Activated naive CD8-positive, alpha-beta T cell treated with anti-CD3 and anti-CD28 coated beads, Interleukin-2, amount 50 U/mL, for 24 hours (primary cell): ENCODE results near the gene CRYL1.

Source experiments
- ATAC-seq: fragments of 150-1000 bp; cut with Tn5 transposase; one replicate; pipeline ENCODE4 v1.10.0; 2021
- DNase-seq: peaks from one replicate; pipeline ENCODE4 v3.0.0; 2021
- H3K27ac Mint-ChIP-seq: one replicate; pipeline ENCODE4 v1.8.0; 2021; ENCODE audit warnings: mild to moderate bottlenecking, mixed read lengths
- H3K27me3 Mint-ChIP-seq: one replicate; pipeline ENCODE4 v1.8.0; 2021; ENCODE audit warnings: mixed read lengths
- H3K36me3 Mint-ChIP-seq: one replicate; pipeline ENCODE4 v1.8.0; 2021; ENCODE audit warnings: low read depth, mixed read lengths
- H3K4me1 Mint-ChIP-seq: one replicate; pipeline ENCODE4 v1.8.0; 2021; ENCODE audit warnings: mixed read lengths
- H3K4me3 Mint-ChIP-seq: one replicate; pipeline ENCODE4 v1.8.0; 2021; ENCODE audit warnings: mild to moderate bottlenecking, moderate library complexity, mixed read lengths
- H3K9me3 Mint-ChIP-seq: one replicate; pipeline ENCODE4 v1.8.0; 2021; ENCODE audit warnings: mixed read lengths

CRYL1 gene

GRCh38 chr13:20366056-20366455 lies 159.6 kb downstream of the CRYL1 start:
- Mint-ChIP-seq H3K9me3 (no peaks in the 10 kb centered on the region), H3K36me3 (no peaks in the 10 kb centered on the region), H3K4me3 (no peak overlapping the region), H3K27me3 (peaks cover 9% of the 10 kb centered on the region), H3K4me1 (no peaks in the 10 kb centered on the region), H3K27ac (no peak overlapping the region)
- ATAC-seq (no peak), DNase-seq (no peak)

GRCh38 chr13:20363603-20364002 lies 162.1 kb downstream of the CRYL1 start:
- ATAC-seq = no peak
- no peak overlapping the region for H3K4me3 Mint-ChIP-seq
- H3K27me3 Mint-ChIP-seq = peaks cover 2% of the 10 kb centered on the region
- no peaks in the 10 kb centered on the region for H3K36me3 Mint-ChIP-seq
- no peaks in the 10 kb centered on the region for H3K9me3 Mint-ChIP-seq
- DNase-seq = no peak
- H3K4me1 Mint-ChIP-seq = peaks cover 7% of the 10 kb centered on the region
- no peak overlapping the region for H3K27ac Mint-ChIP-seq

- H3K27me3 Mint-ChIP-seq = peaks cover 2% of the 10 kb centered on the region
- H3K4me1 Mint-ChIP-seq = peaks cover 10% of the 10 kb centered on the region
- ATAC-seq (no peak), DNase-seq (no peak)
- no peak overlapping the region for H3K4me3 Mint-ChIP-seq
- H3K9me3 Mint-ChIP-seq = no peaks in the 10 kb centered on the region
- H3K36me3 Mint-ChIP-seq = no peaks in the 10 kb centered on the region
- no peak overlapping the region for H3K27ac Mint-ChIP-seq
Measured at GRCh38 chr13:20363172-20363571, 162.5 kb downstream of the CRYL1 start.

GRCh38 chr13:20362484-20363041 lies 163.1 kb downstream of the CRYL1 start:
- ATAC-seq (no peak), DNase-seq (no peak)
- H3K9me3 Mint-ChIP-seq = no peaks in the 10 kb centered on the region
- H3K4me1 Mint-ChIP-seq = peaks cover 10% of the 10 kb centered on the region
- H3K4me3 Mint-ChIP-seq = no peak overlapping the region
- H3K27me3 Mint-ChIP-seq = peaks cover 2% of the 10 kb centered on the region
- H3K27ac Mint-ChIP-seq = no peak overlapping the region
- no peaks in the 10 kb centered on the region for H3K36me3 Mint-ChIP-seq

- H3K36me3 Mint-ChIP-seq = no peaks in the 10 kb centered on the region
- no peaks in the 10 kb centered on the region for H3K27me3 Mint-ChIP-seq
- H3K27ac Mint-ChIP-seq = no peak overlapping the region
- no peak for ATAC-seq
- H3K9me3 Mint-ChIP-seq = no peaks in the 10 kb centered on the region
- no peak for DNase-seq
- no peak overlapping the region for H3K4me3 Mint-ChIP-seq
- H3K4me1 Mint-ChIP-seq = peaks cover 10% of the 10 kb centered on the region
Measured at GRCh38 chr13:20360835-20361412, 164.7 kb downstream of the CRYL1 start.

- no peak for DNase-seq
- Mint-ChIP-seq H3K27ac (no peak overlapping the region), H3K9me3 (no peaks in the 10 kb centered on the region), H3K27me3 (no peaks in the 10 kb centered on the region), H3K36me3 (no peaks in the 10 kb centered on the region), H3K4me1 (peaks cover 10% of the 10 kb centered on the region), H3K4me3 (no peak overlapping the region)
- ATAC-seq = no peak
Measured at GRCh38 chr13:20360041-20360491, 165.6 kb downstream of the CRYL1 start.

- Mint-ChIP-seq H3K27me3 (no peaks in the 10 kb centered on the region), H3K36me3 (no peaks in the 10 kb centered on the region), H3K4me3 (no peak overlapping the region), H3K27ac (no peak overlapping the region), H3K4me1 (peaks cover 14% of the 10 kb centered on the region), H3K9me3 (no peaks in the 10 kb centered on the region)
- ATAC-seq (peak; percentile 93), DNase-seq (no peak)
Measured at GRCh38 chr13:20359335-20359734, 166.3 kb downstream of the CRYL1 start.

GRCh38 chr13:20358022-20358421 lies 167.6 kb downstream of the CRYL1 start:
- no peak for DNase-seq
- no peaks in the 10 kb centered on the region for H3K27me3 Mint-ChIP-seq
- H3K4me1 Mint-ChIP-seq = peaks cover 17% of the 10 kb centered on the region
- H3K4me3 Mint-ChIP-seq = no peak overlapping the region
- H3K36me3 Mint-ChIP-seq = no peaks in the 10 kb centered on the region
- ATAC-seq = no peak
- no peaks in the 10 kb centered on the region for H3K9me3 Mint-ChIP-seq
- no peak overlapping the region for H3K27ac Mint-ChIP-seq

- DNase-seq (no peak), ATAC-seq (no peak)
- H3K4me3 Mint-ChIP-seq = no peak overlapping the region
- peaks cover 17% of the 10 kb centered on the region for H3K4me1 Mint-ChIP-seq
- H3K27ac Mint-ChIP-seq = no peak overlapping the region
- H3K36me3 Mint-ChIP-seq = no peaks in the 10 kb centered on the region
- H3K27me3 Mint-ChIP-seq = no peaks in the 10 kb centered on the region
- H3K9me3 Mint-ChIP-seq = no peaks in the 10 kb centered on the region
Measured at GRCh38 chr13:20356444-20356843, 169.2 kb downstream of the CRYL1 start.

- no peaks in the 10 kb centered on the region for H3K36me3 Mint-ChIP-seq
- no peak for DNase-seq
- no peaks in the 10 kb centered on the region for H3K27me3 Mint-ChIP-seq
- H3K4me3 Mint-ChIP-seq = no peak overlapping the region
- H3K27ac Mint-ChIP-seq = no peak overlapping the region
- peaks cover 16% of the 10 kb centered on the region for H3K4me1 Mint-ChIP-seq
- ATAC-seq = no peak
- no peaks in the 10 kb centered on the region for H3K9me3 Mint-ChIP-seq
Measured at GRCh38 chr13:20354722-20355121, 170.9 kb downstream of the CRYL1 start.

- Mint-ChIP-seq H3K27me3 (no peaks in the 10 kb centered on the region), H3K27ac (no peak overlapping the region), H3K36me3 (no peaks in the 10 kb centered on the region), H3K9me3 (no peaks in the 10 kb centered on the region), H3K4me3 (no peak overlapping the region), H3K4me1 (peaks cover 10% of the 10 kb centered on the region)
- DNase-seq (no peak), ATAC-seq (no peak)
Measured at GRCh38 chr13:20353973-20354372, 171.7 kb downstream of the CRYL1 start.
